Muscle layer of duodenum (tissue), 2 donors: ENCODE results near the gene SAXO1.
"Not testable (repeated sequence)": the region's sequence is repeated elsewhere in the genome, so short reads cannot be mapped to it uniquely, and the experiment has no call there.

ENCODE experiments used
- H3K27ac ChIP-seq: one replicate; pipeline ENCODE4 v1.7.0; 2013; ENCODE audit warnings: mild to moderate bottlenecking, low read length
- H3K27me3 ChIP-seq: one replicate; pipeline ENCODE4 v1.7.0; 2013; ENCODE audit warnings: low read depth, mild to moderate bottlenecking, control low read depth, low read length
- H3K36me3 ChIP-seq, 2 donors: one replicate each; pipeline ENCODE4 v1.7.0; 2013; ENCODE audit warnings: low read length in 2 of 2, control low read depth in 1 of 2, mild to moderate bottlenecking in 1 of 2; ENCODE audit not compliant: insufficient read depth in 2 of 2, control insufficient read depth in 1 of 2
- H3K4me1 ChIP-seq, 2 donors: one replicate each; pipeline ENCODE4 v1.7.0; 2013; ENCODE audit warnings: low read length in 2 of 2, mild to moderate bottlenecking in 2 of 2, control low read depth in 1 of 2, moderate library complexity in 1 of 2; ENCODE audit not compliant: insufficient read depth in 2 of 2, control insufficient read depth in 1 of 2
- H3K4me3 ChIP-seq, 2 donors: one replicate each; pipeline ENCODE4 v1.7.0; 2013; ENCODE audit warnings: low read length in 2 of 2, low read depth in 1 of 2, mild to moderate bottlenecking in 1 of 2
- H3K9me3 ChIP-seq, 2 donors: one replicate each; pipeline ENCODE4 v1.7.0; 2013; ENCODE audit warnings: low read length in 2 of 2, control low read depth in 1 of 2, mild to moderate bottlenecking in 1 of 2; ENCODE audit not compliant: control insufficient read depth in 1 of 2
- donor health status: healthy.

Gene SAXO1

GRCh38 chr9:18997151-18997550 is 35.9 kb downstream of the SAXO1 start:
- no peaks in the 10 kb centered on the region for H3K4me1 ChIP-seq
- no peak overlapping the region for H3K4me3 ChIP-seq
- H3K27ac ChIP-seq: no peak overlapping the region
- H3K9me3 ChIP-seq: peaks cover 0 to 2% of the 10 kb centered on the region in 2 donors
- no peaks in the 10 kb centered on the region for H3K36me3 ChIP-seq
- no peaks in the 10 kb centered on the region for H3K27me3 ChIP-seq

- Histone ChIP-seq H3K9me3 (peaks cover 0 to 2% of the 10 kb centered on the region in 2 donors), H3K4me1 (no peaks in the 10 kb centered on the region), H3K27me3 (no peaks in the 10 kb centered on the region), H3K27ac (no peak overlapping the region), H3K4me3 (no peak overlapping the region), H3K36me3 (no peaks in the 10 kb centered on the region)
These were observed 36.8 kb downstream of the SAXO1 start for GRCh38 chr9:18996211-18996610.

GRCh38 chr9:18994263-18994916 is 38.6 kb downstream of the SAXO1 start:
- no peak overlapping the region for H3K27ac ChIP-seq
- H3K9me3 ChIP-seq: peaks cover 0 to 2% of the 10 kb centered on the region in 2 donors
- no peaks in the 10 kb centered on the region for H3K27me3 ChIP-seq
- no peaks in the 10 kb centered on the region for H3K36me3 ChIP-seq
- H3K4me3 ChIP-seq: no peak overlapping the region
- H3K4me1 ChIP-seq: no peaks in the 10 kb centered on the region

GRCh38 chr9:18991197-18991596 is 41.8 kb downstream of the SAXO1 start:
- not testable (repeated sequence) for H3K27ac ChIP-seq

GRCh38 chr9:18990494-18990893 is 42.5 kb downstream of the SAXO1 start:
- H3K36me3 ChIP-seq: no peaks in the 10 kb centered on the region
- H3K4me3 ChIP-seq: no peak overlapping the region
- no peaks in the 10 kb centered on the region for H3K4me1 ChIP-seq
- no peaks in the 10 kb centered on the region for H3K9me3 ChIP-seq
- no peak overlapping the region for H3K27ac ChIP-seq
- no peaks in the 10 kb centered on the region for H3K27me3 ChIP-seq

More at GRCh38 chr9:18991197-18991596, 41.8 kb downstream of the SAXO1 start:
- H3K9me3 ChIP-seq, H3K4me3 ChIP-seq, H3K27me3 ChIP-seq, H3K36me3 ChIP-seq, H3K4me1 ChIP-seq: not testable (repeated sequence)

GRCh38 chr9:18989865-18990264 is 43.1 kb downstream of the SAXO1 start:
- no peak overlapping the region for H3K4me3 ChIP-seq
- H3K4me1 ChIP-seq: no peaks in the 10 kb centered on the region
- H3K9me3 ChIP-seq: no peaks in the 10 kb centered on the region

GRCh38 chr9:18989097-18989496 is 43.9 kb downstream of the SAXO1 start:
- Histone ChIP-seq H3K9me3 (no peaks in the 10 kb centered on the region), H3K27ac (no peak overlapping the region), H3K27me3 (no peaks in the 10 kb centered on the region), H3K4me3 (no peak overlapping the region), H3K36me3 (no peaks in the 10 kb centered on the region), H3K4me1 (no peaks in the 10 kb centered on the region)

More at GRCh38 chr9:18989865-18990264, 43.1 kb downstream of the SAXO1 start:
- Histone ChIP-seq H3K27ac (no peak overlapping the region), H3K27me3 (no peaks in the 10 kb centered on the region), H3K36me3 (no peaks in the 10 kb centered on the region)

- Histone ChIP-seq H3K4me1 (no peaks in the 10 kb centered on the region), H3K4me3 (no peak overlapping the region), H3K36me3 (no peaks in the 10 kb centered on the region), H3K27me3 (no peaks in the 10 kb centered on the region), H3K27ac (no peak overlapping the region), H3K9me3 (no peaks in the 10 kb centered on the region)
These were observed 45.0 kb downstream of the SAXO1 start for GRCh38 chr9:18988003-18988402.

- no peak overlapping the region for H3K4me3 ChIP-seq
- no peak overlapping the region for H3K27ac ChIP-seq
- H3K36me3 ChIP-seq: no peaks in the 10 kb centered on the region
- no peaks in the 10 kb centered on the region for H3K9me3 ChIP-seq
- no peaks in the 10 kb centered on the region for H3K27me3 ChIP-seq
- H3K4me1 ChIP-seq: no peaks in the 10 kb centered on the region
These were observed 47.0 kb downstream of the SAXO1 start for GRCh38 chr9:18985996-18986395.

- Histone ChIP-seq H3K4me1 (no peaks in the 10 kb centered on the region), H3K36me3 (no peaks in the 10 kb centered on the region), H3K4me3 (no peak overlapping the region), H3K27ac (no peak overlapping the region), H3K9me3 (no peaks in the 10 kb centered on the region), H3K27me3 (no peaks in the 10 kb centered on the region)
These were observed 47.5 kb downstream of the SAXO1 start for GRCh38 chr9:18985464-18985951.

- no peaks in the 10 kb centered on the region for H3K9me3 ChIP-seq
- no peaks in the 10 kb centered on the region for H3K27me3 ChIP-seq
- no peaks in the 10 kb centered on the region for H3K4me1 ChIP-seq
- H3K4me3 ChIP-seq: no peak overlapping the region
- H3K36me3 ChIP-seq: no peaks in the 10 kb centered on the region
- no peak overlapping the region for H3K27ac ChIP-seq
These were observed 50.8 kb downstream of the SAXO1 start for GRCh38 chr9:18982262-18982620.
